Stimulated activated naive B cell treated with anti-CD40 and anti-IgM and Interleukin-4, amounts not matched to agents 10 μg/mL and 1 μg/mL and 100 μg/mL, for 72 hours (primary cell): ENCODE results near the gene ICOSLG.
A peak's percentile ranks its signal among the peaks of the same experiment; 100 is the strongest.
"Not testable (repeated sequence)": the region's sequence is repeated elsewhere in the genome, so short reads cannot be mapped to it uniquely, and the experiment has no call there.

ENCODE experiments used
- ATAC-seq, 2 donors: fragments of 150-1000 bp; cut with Tn5 transposase; replicated peaks; 2 replicates each; pipeline ENCODE4 v1.10.0; 2021; ENCODE audit warnings: moderate library complexity in 1 of 2
- DNase-seq: peaks from one replicate; pipeline ENCODE4 v3.0.0; 2021
- H3K27ac Mint-ChIP-seq: one replicate; pipeline ENCODE4 v1.8.0; 2022; ENCODE audit warnings: mild to moderate bottlenecking, mixed read lengths
- H3K27me3 Mint-ChIP-seq, 2 donors: one replicate each; pipeline ENCODE4 v1.8.0; 2022; ENCODE audit warnings: mixed read lengths in 2 of 2
- H3K36me3 Mint-ChIP-seq, 2 donors: one replicate each; pipeline ENCODE4 v1.8.0; 2022; ENCODE audit warnings: mixed read lengths in 2 of 2, mild to moderate bottlenecking in 1 of 2
- H3K4me1 Mint-ChIP-seq, 2 donors: one replicate each; pipeline ENCODE4 v1.8.0; 2022; ENCODE audit warnings: mixed read lengths in 2 of 2, mild to moderate bottlenecking in 1 of 2
- H3K4me3 Mint-ChIP-seq, 2 donors: one replicate each; pipeline ENCODE4 v1.8.0; 2022; ENCODE audit warnings: mild to moderate bottlenecking in 2 of 2, mixed read lengths in 2 of 2, moderate library complexity in 1 of 2
- H3K9me3 Mint-ChIP-seq, 2 donors: one replicate each; pipeline ENCODE4 v1.8.0; 2022; ENCODE audit warnings: mixed read lengths in 2 of 2, mild to moderate bottlenecking in 1 of 2

The ICOSLG gene

GRCh38 chr21:44258056-44258725, 17.4 kb upstream of the ICOSLG start:
- ATAC-seq (no peak), DNase-seq (no peak)
- Mint-ChIP-seq H3K36me3 (no peaks in the 10 kb centered on the region), H3K27ac (no peak overlapping the region), H3K27me3 (no peaks in the 10 kb centered on the region), H3K9me3 (no peaks in the 10 kb centered on the region), H3K4me1 (peaks cover 4 to 5% of the 10 kb centered on the region in 2 donors), H3K4me3 (no peak overlapping the region)

GRCh38 chr21:44255511-44255981, 14.8 kb upstream of the ICOSLG start:
- DNase-seq = no peak
- no peaks in the 10 kb centered on the region for H3K27me3 Mint-ChIP-seq
- no peaks in the 10 kb centered on the region for H3K36me3 Mint-ChIP-seq
- ATAC-seq = no peak
- no peak overlapping the region for H3K4me3 Mint-ChIP-seq
- no peak overlapping the region for H3K27ac Mint-ChIP-seq
- peaks cover 4 to 5% of the 10 kb centered on the region in 2 donors for H3K4me1 Mint-ChIP-seq
- no peaks in the 10 kb centered on the region for H3K9me3 Mint-ChIP-seq

DNA sequence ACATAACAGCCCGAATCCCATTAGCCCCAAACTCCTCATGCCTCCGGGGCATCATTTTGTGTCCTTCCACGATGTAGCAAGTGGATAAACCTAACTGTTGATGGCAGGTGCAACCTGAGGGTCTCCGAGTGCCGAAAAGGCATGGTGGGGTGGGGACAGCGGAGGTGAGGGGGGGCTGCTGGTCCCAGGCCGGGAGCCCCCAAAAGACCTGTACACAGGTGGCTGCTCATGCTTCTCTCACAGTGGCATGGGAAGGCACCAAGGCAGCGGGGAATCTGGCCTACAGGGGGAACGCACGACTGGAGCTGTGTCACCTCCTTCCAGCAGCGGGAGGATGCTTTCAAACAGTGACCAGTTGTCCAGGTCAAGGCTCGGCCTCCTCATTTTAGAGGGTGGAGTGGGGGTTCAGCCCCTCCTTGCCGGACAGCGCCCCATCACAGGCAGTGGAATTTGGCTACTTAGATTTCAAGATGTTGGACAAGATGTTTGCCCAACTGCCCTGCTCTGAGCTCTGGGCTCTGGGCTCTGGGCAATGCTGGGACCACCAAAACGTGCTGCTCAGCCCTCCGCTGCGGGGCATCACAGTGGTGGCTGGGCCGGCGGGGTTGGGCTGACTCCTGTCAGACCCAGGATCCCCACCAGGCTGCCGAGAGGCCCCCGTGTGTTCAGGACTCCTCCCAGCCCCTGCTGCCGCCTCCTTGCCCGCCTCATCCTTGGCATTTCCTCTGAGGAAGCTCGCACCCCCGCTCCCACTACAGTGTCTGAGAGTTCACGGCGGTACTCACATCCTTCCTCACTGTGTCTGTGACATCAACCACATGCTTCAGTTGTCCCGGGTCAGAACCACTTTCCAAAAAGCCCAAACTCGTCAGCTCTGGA, 13.3 kb upstream of the ICOSLG start:
- Mint-ChIP-seq H3K27me3 (no peaks in the 10 kb centered on the region), H3K4me3 (no peak overlapping the region), H3K9me3 (no peaks in the 10 kb centered on the region), H3K27ac (peak overlapping the region; percentile 31), H3K4me1 (peaks cover 4 to 5% of the 10 kb centered on the region in 2 donors), H3K36me3 (no peaks in the 10 kb centered on the region)
- DNase-seq = no peak
- no peak for ATAC-seq

- not testable (repeated sequence) for H3K9me3 Mint-ChIP-seq, H3K27ac Mint-ChIP-seq, H3K27me3 Mint-ChIP-seq, H3K4me3 Mint-ChIP-seq, ATAC-seq, DNase-seq, H3K4me1 Mint-ChIP-seq, H3K36me3 Mint-ChIP-seq
These were observed 8.7 kb upstream of the ICOSLG start for GRCh38 chr21:44249204-44250037.

DNA sequence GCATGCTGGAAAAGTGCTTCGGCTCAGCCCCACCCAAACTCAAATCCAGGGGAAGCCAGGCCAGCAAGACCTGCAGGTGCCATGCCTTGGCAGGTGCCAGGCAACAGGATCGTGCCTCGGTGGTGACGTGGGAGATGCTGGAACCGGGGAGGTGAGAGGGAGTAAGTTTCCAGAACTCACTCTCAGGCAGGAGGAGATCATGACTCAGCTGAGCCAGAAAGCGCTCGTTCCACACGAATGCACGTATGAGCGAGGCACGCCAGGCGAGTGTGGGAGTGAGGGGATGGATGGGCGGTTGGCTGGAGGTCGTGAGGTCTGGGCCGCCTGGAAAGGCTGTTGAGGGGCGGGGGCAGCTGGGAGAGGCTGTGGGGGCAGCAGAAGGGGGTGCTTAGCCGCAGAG, 7.2 kb upstream of the ICOSLG start:
- not testable (repeated sequence) for H3K4me1 Mint-ChIP-seq, H3K9me3 Mint-ChIP-seq, H3K36me3 Mint-ChIP-seq, H3K27ac Mint-ChIP-seq, ATAC-seq, H3K4me3 Mint-ChIP-seq, H3K27me3 Mint-ChIP-seq, DNase-seq

GRCh38 chr21:44243980-44244379, 3.2 kb upstream of the ICOSLG start:
- not testable (repeated sequence) for H3K9me3 Mint-ChIP-seq, H3K4me3 Mint-ChIP-seq, H3K27ac Mint-ChIP-seq, H3K4me1 Mint-ChIP-seq, H3K36me3 Mint-ChIP-seq, DNase-seq, H3K27me3 Mint-ChIP-seq
- ATAC-seq = peak; percentile 59 to 61

DNA sequence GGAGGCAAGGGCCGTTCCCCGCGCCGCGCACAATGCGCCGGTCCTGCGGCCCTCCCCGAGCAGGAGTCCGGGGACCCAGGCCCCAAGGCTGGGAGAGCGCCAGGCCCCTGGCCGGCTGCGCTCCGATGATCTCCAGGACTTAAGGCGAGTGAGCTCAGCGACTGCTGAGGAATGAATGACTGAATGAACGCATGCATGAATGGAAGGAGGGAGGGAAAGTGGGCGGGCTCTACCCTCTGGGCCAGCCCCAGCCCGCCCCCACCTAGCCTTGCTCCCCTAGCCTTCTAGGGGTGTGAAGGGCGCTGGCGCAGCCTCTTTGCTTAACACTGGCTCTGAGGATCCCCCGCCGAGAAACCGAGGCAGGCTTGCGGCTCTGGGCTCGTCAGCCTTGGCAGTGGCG, 538 bp upstream of the ICOSLG start:
- not testable (repeated sequence) for DNase-seq, H3K4me1 Mint-ChIP-seq, H3K36me3 Mint-ChIP-seq, H3K27me3 Mint-ChIP-seq, H3K9me3 Mint-ChIP-seq, H3K4me3 Mint-ChIP-seq, H3K27ac Mint-ChIP-seq
- peak; percentile 43 to 46 for ATAC-seq

- H3K36me3 Mint-ChIP-seq, ATAC-seq, DNase-seq, H3K4me3 Mint-ChIP-seq, H3K9me3 Mint-ChIP-seq, H3K27me3 Mint-ChIP-seq, H3K4me1 Mint-ChIP-seq, H3K27ac Mint-ChIP-seq: not testable (repeated sequence)
These were observed 390 bp downstream of the ICOSLG start for GRCh38 chr21:44240353-44240752.

- not testable (repeated sequence) for DNase-seq, H3K9me3 Mint-ChIP-seq, H3K36me3 Mint-ChIP-seq, H3K4me1 Mint-ChIP-seq, H3K27ac Mint-ChIP-seq, H3K27me3 Mint-ChIP-seq, ATAC-seq, H3K4me3 Mint-ChIP-seq
These were observed 11.2 kb downstream of the ICOSLG start for GRCh38 chr21:44229561-44229960.

DNA sequence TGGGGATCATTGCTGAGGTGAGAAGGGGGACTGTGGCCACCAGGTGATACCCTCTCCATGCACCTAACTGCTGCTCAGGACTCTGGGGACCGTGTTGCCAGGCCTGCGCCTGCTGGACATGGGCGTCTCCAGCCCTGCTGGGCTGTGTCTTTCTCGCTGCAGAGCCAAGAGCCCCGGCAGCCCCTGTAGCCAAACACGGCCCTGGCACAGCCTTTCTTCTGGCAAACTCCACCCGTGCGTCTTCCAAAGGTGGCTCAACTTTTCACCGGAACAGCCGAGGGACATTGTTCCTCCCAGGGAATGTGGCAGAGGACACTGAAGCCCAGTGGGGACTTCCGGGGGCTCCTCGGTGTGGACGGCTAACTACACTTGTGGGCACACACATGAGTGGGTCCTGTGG, 12.6 kb downstream of the ICOSLG start:
- H3K4me3 Mint-ChIP-seq, H3K4me1 Mint-ChIP-seq, DNase-seq, H3K9me3 Mint-ChIP-seq, ATAC-seq, H3K36me3 Mint-ChIP-seq, H3K27me3 Mint-ChIP-seq, H3K27ac Mint-ChIP-seq: not testable (repeated sequence)

GRCh38 chr21:44227614-44228013, 13.1 kb downstream of the ICOSLG start:
- not testable (repeated sequence) for DNase-seq, H3K27ac Mint-ChIP-seq, H3K4me1 Mint-ChIP-seq, H3K4me3 Mint-ChIP-seq, ATAC-seq, H3K27me3 Mint-ChIP-seq, H3K9me3 Mint-ChIP-seq, H3K36me3 Mint-ChIP-seq

DNA sequence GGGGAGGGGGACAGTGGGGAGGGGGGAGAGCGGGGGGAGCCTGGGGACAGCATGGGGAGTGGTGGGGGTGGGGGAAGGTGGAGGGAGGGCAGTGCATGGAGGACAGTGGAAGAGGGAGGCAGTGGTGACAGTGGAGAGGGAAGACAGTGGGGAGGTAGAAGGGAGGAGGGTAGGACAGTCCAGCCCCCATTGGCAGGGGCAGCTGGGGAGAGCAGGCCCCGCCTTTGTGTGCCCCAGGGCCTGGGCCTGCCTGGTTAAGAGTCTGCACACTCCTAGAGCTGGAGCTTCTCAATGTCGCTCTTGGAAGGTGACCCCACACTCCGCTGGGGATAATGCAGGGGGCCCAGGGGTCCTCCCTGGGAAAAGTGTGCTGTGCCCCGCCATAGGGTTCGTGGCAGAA, 15.1 kb downstream of the ICOSLG start:
- not testable (repeated sequence) for H3K9me3 Mint-ChIP-seq, H3K27me3 Mint-ChIP-seq, H3K27ac Mint-ChIP-seq, H3K4me1 Mint-ChIP-seq, H3K36me3 Mint-ChIP-seq, H3K4me3 Mint-ChIP-seq, DNase-seq
- ATAC-seq = peak in 1 of 2 donors; percentile 28

DNA sequence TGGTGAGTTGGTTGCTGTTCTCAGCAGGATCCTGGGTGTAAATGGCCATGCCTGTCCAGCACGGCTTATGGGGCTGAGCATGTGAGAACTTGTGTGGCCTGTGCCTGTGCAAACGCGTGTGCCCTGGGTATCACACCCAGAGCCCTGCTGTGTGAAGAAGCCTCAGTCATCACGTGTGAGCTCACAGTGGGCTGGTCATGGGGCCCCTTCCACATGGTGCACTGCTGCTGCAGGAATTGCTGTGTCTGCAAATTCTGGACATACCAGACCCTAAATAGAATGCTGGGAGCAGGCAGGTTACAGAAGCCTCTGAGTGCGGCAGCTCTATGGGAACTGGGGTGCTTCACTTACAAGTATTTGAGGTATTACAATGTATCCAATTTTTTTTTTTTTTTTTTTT, 17.4 kb downstream of the ICOSLG start:
- ATAC-seq = peak; percentile 25 to 29
- H3K4me1 Mint-ChIP-seq, H3K9me3 Mint-ChIP-seq, H3K36me3 Mint-ChIP-seq, H3K27ac Mint-ChIP-seq, DNase-seq, H3K4me3 Mint-ChIP-seq, H3K27me3 Mint-ChIP-seq: not testable (repeated sequence)

DNA sequence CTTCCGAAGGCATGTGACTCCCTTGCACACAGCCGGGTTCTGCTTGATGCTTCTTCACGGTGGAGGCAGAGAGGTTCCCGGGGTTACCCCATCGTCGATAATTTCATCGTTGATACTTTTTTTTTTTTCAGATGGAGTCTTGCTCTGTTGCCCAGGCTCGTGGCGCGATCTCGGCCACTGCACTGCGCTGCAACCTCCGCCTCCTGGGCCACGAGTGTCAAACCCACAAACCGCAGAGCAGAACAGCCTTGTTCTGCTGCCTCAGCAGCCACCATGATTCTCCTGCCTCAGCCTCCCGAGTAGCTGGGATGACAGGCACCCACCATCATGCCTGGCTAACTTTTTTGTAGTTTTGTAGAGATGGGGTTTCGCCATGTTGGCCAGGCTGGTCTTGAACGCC, 20.1 kb downstream of the ICOSLG start:
- not testable (repeated sequence) for H3K4me3 Mint-ChIP-seq, H3K36me3 Mint-ChIP-seq, H3K27me3 Mint-ChIP-seq, H3K9me3 Mint-ChIP-seq, DNase-seq, H3K27ac Mint-ChIP-seq, ATAC-seq, H3K4me1 Mint-ChIP-seq
